Stimulated activated CD8-positive, alpha-beta memory T cell treated with anti-CD3 and anti-CD28 coated beads, Interleukin-2, amount 100 ng/mL, for 1 hour (primary cell): ENCODE data around the gene B4GALT5.

Experiments used
- DNase-seq, 2 donors: peaks; one replicate each; pipeline ENCODE4 v3.0.0-alpha.2; 2020; ENCODE audit warnings: low read depth in 2 of 2

Gene B4GALT5

DNA sequence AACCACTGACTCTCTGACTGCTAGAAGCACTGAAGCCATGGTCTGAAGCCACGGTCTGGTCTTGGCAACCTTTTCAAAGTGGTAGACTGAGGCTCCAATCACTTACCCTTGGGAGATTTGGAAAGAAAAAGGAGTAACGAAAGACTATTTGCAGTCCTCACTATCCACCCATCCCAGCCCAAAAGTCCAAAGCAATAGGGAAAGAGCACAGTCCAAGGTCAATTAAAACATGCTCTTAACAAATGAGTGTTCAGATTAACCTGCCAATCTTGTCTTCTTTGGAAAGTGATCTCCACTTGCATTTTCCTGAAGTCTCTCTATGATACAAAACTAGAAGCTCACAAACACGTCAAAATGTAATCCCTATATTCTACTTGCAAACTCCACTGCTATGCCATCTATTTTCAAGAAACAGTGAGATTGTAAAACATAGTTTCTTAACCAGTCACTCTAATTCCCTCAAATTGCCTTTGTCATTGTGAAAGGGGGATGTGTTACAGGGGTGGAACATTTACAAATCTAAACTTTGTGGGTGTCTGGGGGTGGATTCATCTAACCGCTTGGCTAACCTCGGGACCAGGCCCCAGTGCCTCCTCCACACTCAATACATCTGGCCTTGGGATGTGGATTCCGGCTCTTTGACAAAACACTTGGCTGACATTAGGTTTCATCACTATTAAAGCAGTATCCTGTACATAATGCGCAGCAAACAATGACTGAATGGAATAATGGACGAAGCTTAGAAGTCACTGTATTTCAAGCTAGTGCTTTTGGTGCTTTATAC lies 56.4 kb downstream of the B4GALT5 start:
- DNase-seq, result no peak

- DNase-seq, result no peak
These were observed 57.4 kb downstream of the B4GALT5 start for GRCh38 chr20:49656304-49656703.

GRCh38 chr20:49653925-49654434 lies 59.7 kb downstream of the B4GALT5 start:
- DNase-seq, result no peak

DNA sequence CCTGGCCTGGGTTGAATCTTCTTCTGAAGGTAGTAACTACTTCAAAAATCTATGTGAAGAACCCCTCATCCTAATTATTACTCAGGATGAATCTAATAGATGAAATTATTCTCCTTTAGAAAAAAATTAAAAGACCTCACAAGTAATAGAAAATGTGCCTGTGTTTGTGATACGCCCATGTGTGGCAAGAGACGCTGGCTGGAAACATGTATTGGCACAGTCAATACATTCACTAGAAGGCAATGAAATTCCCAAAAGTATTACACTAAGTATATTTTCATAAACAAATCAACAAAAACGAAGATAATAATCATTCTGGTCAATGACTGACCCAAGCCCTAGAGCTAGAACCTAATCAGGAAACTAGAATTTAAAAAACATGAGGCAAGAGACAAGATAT lies 64.0 kb downstream of the B4GALT5 start:
- no peak for DNase-seq

- no peak for DNase-seq
These were observed 66.1 kb downstream of the B4GALT5 start for GRCh38 chr20:49647550-49647949.

DNA sequence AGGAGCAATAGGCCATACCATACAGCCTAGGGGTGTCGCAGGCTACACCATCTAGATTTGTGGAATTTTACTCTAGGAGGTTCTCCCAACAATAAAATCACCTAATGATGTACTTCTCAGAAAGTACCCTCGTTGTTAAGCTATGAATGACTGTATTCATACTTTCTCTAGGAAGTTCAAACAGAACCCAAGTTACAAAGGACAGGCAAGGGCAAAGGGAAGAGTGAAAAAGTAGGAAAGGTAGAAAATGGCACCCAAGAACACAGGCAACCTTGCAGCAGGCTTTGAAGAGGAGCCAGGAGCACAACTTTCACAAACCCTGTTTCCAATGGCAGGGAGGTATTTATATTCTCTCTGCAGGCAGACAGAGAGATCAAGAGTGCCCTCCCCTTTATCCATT lies 67.2 kb downstream of the B4GALT5 start:
- DNase-seq, result no peak

DNA sequence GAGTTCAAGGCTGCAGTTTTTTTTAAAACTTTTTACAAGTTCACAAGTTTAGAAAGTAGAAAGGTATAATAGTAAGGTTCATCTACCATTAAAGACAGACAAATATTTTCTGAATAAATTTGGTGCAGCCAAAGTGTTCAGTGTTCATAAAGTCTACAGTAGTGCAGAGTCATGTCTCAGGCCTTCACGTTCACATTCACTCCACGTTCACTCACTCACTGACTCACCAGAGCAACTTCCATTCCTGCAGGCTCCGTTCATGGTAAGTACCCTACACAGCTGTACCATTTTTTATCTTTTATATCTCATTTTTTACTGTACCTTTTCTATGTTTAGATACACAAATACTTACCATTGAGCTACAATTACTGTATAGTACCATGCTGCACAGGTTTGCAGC lies 67.6 kb downstream of the B4GALT5 start:
- DNase-seq, result no peak

DNA sequence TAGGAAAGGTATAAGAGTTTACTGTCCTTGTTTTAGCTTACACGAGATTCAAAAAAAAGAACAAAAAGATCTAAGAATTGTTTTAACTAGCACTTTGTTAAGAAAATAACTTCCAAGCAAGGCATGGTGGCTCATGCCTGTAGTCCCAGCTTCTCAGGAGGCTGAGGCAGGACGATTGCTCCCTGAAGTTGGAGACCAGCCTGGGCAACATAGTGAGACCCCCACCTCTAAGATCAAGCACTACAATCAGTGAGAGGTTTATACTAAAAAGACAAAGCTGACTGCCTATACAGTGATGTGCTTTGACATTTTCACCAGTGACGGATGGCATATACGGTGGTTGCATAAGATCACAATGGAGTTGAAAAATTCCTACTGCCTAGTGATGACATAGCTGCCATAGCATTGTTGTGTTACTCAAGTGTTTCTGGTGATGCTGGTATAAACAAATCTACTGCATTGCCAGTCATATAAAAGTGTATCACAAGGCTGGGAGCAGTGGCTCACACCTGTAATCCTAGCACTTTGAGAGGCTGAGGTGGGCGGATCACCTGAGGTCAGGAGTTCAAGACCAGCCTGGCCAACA lies 68.6 kb downstream of the B4GALT5 start:
- DNase-seq, result no peak

GRCh38 chr20:49642816-49643215 lies 70.9 kb downstream of the B4GALT5 start:
- no peak for DNase-seq

DNA sequence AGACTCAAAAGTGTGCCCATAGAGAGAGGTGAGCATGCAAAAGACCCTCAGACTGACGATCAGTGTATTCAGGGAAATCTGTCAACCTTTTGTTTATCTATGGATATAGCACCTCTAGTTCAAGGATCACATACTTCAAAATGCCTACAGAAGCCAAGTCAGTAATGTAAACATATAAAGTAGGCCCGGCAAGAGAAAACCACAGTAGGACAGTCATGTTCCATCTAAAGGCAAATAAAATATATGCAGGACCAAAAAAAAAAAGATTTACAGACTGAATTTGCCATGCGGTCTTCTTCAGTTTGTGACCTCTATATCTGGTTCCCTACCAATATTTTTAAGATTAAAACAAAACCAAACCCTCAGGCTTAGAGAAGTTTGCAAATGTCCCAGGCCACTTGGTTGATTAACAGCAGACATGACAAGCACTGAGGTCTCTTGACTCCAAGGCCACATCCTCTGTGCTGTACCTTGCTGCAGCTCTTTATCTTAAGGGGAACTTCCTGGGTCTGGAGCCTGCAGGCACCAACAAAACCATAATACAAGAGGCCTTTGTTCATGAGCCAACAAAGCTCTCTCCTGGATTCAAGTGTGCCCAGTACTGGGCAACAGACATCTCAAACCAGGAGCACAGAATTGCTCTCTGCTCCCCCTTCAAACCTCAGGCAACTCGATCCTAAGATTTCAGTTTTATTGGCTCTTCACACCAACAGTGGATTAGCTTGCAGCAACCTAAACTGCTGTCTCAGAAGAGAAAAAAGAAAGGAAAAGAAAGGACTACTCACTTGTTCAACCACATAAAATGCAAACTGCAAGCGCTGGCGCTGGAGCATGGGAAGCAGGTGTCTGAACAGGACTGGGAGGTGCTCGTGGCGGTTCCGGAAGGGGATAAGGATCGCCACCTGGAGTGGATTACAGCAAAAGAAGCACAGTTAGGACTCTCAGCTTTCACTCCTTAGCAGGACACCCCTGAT lies 71.7 kb downstream of the B4GALT5 start:
- DNase-seq, result no peak

- no peak for DNase-seq
These were observed 76.5 kb downstream of the B4GALT5 start for GRCh38 chr20:49637046-49637637.

DNA sequence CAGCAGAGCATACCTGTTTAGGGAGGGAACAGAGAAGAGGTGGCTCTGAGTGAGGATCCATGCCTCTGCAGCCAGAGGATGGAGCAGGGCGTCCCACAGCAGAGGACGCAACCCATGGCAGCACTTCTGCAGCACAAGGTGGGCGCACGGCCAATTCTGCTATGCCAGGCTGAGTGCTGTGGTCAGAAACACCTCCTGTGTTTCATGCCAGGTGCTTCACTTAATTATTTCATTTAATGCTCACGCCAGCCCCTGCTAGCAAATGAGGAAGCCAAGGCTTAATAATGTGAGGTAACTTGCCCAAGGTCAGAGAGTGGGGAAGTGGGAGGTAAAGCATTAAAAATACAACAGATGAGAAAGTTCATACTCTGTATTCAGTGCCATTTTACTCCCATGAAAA lies 77.2 kb downstream of the B4GALT5 start:
- DNase-seq, result no peak

GRCh38 chr20:49635866-49636265 lies 77.8 kb downstream of the B4GALT5 start:
- DNase-seq, result no peak

GRCh38 chr20:49635166-49635565 lies 78.5 kb downstream of the B4GALT5 start:
- DNase-seq, result no peak

DNA sequence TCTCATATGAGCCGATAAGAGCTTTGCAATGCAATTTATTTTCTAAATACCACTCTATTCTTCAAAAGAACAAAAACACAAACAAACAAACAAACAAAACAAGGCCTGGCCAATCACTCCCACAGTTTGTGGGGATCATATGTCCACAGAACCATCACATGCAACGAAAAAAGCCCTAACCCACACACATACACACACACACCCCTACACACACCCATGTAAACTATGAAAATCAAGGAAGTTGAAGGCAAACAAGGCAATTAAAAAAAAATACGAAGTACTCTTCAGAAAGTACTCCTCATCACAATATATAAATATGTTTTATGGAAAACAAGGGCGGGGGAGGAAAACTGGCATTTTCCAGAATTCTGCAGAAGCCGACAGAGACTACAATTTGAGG lies 79.6 kb downstream of the B4GALT5 start:
- DNase-seq, result no peak

- DNase-seq, result no peak
These were observed 80.0 kb downstream of the B4GALT5 start for GRCh38 chr20:49633643-49634042.

GRCh38 chr20:49633023-49633422 lies 80.7 kb downstream of the B4GALT5 start:
- DNase-seq, result no peak

DNA sequence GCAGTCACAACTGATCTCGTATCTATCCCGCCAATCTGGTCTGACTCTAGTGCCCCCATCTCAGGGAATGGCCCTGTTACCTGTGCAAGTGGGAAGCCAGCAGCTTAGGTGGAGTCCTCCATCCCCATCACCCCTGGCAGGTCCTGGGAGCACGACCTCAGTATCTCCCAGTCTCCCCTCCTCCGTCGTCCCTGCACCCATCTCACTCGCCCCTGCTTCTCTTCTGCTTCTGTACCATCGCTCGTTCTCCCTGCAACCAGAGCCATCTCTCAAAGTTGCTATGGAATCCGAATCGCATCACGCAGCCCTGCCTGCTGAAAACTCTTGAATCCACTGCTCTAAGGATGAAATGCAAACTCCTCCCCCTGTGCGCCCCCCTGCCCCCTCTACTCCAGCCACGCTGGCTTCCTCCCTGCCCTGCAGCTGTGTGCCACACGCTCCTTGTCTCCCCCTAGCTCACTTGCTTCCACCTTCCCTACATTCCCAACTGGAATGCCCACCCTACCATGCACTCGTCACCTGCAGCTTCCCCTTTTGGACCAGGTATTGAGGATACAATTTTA lies 81.7 kb downstream of the B4GALT5 start:
- DNase-seq, result no peak

- DNase-seq, result no peak
These were observed 82.5 kb downstream of the B4GALT5 start for GRCh38 chr20:49631061-49631716.

DNA sequence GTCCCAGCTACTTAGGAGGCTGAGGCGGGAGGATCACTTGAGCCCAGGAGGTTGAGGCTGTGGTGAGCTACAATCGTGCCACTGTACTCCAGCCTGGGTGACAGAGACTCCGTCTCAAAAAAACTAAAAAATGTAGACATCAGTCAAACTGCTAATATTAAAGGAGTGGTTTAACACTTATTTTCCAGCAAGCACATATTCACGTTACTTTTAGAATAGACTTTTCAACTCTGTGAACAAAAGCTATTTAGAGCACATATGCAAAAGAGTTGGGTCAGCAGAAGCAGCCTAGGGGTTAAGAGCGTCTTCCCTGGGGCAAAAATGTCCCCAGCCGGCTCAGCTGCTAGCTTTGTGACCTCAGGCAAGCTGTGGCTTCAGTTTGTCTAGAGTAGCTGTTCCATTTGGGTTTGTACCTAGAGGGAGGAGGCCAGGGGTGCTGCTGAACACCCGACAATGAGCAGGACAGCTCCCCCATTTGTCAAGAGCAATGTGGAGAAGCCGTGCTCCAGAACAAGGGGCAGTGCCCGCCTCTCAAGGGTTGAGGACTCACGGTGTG lies 83.2 kb downstream of the B4GALT5 start:
- no peak for DNase-seq

DNA sequence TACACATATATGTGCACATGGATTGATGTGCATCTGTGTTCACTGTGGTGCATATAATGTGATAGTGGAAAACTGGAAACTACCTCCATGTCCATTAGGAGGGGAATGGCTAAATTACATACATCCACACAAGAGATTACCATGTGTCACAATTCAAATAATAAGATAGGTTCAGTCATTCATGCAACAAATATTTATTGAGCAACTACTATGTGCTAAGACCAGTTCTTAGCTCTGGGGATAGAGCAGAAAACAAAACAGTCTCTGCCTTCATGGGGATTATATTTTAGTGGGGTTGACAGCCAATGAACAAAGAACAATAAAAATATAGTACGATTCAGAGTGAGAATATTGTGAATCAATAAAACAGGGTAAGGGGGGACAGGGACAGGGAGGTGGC lies 84.1 kb downstream of the B4GALT5 start:
- DNase-seq, result no peak
